ENCODE measurements around the gene SLC39A12.

Gene SLC39A12

GRCh38 chr10:17963431-17963830 lies 11.7 kb downstream of the SLC39A12 start:
- no peak for DNase-seq (ENCODE audit: low spot score)

DNA sequence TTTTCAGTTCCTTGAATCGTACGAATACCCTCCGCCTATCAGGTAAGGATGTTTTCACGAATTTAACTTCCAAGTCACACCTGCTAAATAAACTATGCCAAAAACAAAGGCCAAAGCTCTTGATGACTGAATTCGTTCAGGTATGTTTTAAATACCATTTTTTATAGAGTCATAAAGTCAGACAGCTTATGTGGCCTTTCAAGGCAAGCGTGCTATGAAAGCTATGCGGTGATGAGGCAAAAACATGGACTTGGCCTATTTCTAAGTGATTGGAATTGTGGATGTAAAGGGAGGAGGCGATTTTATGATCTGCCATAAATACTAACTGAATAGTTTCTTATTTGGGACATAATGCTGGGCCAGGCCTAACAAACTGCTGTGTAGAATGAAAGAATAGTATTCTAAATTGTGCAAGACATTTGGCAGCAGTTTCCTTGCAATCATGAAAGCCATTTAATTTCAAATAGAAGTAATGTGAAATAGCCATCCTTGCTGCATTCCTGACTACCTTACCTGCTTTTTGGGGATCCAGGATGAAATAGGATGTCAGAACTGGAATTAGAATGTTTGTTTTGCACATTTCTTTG lies 14.0 kb downstream of the SLC39A12 start:
- DNase-seq (ENCODE audit: low spot score), result no peak

DNA sequence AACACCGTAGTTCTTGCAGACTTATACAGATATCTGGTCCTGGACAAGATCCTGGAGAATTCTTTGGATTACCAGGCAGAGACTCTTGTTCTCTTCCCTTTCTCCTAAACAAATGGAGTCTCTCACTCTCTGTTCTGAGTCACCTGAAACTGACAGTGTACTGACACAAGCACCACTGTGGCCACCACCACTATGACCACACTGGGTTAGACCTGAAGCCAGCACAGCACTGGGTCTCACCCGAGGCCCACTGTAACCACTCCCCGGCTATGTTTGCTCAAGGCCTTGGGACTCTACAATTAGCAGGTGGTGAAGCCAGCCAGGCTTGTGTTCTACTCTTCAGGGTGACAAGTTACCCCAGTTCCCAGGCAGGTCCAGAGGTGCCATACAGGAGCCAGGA lies 22.8 kb downstream of the SLC39A12 start:
- no peak for DNase-seq (ENCODE audit: low spot score)

DNA sequence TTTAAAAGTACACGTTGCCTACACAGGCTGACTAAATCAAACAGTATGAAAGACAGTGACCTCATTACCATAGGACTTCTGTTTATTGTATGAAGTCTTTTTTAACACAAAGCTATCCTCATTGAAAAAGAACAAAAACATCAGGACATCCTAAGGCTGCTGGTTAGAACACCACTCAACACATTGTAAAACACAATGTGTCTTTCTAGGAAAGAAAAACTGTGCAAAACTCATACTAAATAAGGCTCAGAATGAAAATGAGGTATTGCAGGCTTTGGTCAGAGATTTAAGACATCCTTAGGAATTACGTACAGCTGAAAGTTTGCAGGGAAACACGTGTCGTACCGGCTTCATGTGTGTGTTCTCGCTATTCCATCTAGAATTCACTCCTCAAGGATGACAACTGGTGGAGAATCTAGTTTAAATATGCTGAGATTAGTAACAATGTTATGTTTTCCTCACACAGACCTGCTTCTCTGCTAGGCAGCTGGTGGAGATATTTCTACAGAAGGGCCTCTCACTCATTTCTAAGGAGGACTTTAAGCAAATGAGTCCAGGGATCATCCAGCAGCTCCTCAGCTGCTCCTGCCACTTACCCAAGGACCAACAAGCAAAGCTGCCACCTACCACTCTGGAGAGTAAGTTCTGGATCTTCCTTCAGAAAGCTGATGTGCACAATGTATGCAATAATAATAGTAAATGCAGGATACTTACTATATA lies 29.3 kb downstream of the SLC39A12 start:
- no peak for DNase-seq (ENCODE audit: low spot score)

DNA sequence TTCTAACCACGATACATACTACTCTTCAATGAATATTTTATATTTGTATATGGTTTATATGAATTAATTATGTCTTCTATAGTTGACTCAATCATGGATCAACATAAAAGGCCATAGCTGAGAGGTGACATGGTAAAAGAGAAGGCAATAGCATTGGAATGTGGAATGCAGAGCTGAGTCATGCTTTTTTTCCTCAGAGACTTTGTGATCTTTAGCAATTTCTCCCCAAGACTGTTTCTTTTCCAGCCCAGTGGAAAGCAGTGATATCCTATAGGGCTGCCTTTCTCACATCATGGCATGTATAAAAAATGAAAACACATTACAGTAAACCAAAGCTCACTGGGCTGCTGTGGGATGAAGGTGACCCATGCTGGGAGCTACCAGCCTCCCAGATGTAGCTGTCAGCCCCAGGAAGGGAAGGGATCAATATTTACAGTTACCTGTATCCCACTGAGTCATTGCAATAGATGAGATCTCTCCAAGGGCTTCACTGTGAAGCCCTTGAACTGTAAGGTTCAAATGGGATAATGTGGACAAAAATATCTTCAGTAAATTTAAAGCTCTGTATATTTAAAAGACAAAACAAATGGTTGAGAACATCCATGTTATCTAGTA lies 30.2 kb downstream of the SLC39A12 start:
- no peak for DNase-seq (ENCODE audit: low spot score)

GRCh38 chr10:17984056-17984455 lies 32.3 kb downstream of the SLC39A12 start:
- no peak for DNase-seq (ENCODE audit: low spot score)

- no peak for DNase-seq (ENCODE audit: low spot score)
These were observed 32.8 kb downstream of the SLC39A12 start for GRCh38 chr10:17984563-17984962.

DNA sequence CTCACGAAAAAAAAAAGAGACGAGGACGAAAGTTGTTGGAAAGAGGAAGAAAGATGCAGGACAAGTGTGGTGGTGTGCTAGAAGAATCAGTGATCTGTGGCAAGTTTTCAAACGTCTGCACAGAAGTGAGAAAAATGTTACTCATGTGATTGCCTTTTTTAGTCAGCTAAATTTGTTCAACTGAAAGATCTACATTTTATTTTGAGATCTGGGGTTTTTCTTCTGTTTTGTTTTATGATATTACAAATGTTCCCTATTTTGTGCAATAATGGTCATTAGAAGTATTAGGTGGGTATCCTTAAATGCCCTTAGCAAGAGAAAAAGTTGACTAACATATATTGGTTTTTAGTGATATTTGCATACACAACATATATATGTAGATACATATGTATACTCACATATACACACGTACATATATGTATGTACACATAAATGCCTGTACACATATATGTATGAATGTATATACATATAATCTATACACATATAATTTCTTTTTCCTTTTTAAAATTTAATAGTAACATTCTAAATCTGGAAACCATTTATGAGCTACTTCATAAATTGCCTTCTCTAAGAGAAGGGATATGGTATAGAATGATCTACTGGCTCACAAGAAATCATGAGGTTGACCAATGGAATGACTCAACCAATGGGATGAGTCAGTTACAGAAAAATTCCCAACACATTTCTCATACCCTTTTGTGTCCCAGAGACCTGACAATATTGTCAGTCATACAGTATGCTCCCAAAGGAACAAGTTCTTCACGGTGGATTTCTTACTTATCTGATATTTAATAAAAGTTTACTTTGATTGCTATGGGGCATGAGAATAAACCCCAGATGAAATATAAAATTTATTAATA lies 38.4 kb downstream of the SLC39A12 start:
- DNase-seq (ENCODE audit: low spot score), result no peak

GRCh38 chr10:17992266-17992665 lies 40.5 kb downstream of the SLC39A12 start:
- no peak for DNase-seq (ENCODE audit: low spot score)

DNA sequence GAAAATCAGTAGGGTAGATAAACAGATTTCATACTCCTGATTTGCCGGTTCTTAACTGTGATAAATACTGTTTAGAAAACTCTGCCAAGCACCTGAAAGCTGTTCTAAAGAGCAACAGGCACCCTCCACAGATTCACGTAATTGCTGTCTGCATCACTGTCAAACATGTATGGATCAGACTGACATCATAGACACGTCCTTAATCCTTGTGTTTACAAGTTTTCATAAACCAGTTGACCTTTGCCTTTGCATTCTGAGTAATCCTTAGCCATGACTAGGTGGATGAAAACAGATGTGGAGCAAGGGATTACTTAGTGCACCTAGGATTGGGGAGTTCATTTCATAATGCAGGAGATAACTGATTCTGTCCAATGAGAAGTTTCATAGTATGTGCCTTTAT lies 41.6 kb downstream of the SLC39A12 start:
- no peak for DNase-seq (ENCODE audit: low spot score)

DNA sequence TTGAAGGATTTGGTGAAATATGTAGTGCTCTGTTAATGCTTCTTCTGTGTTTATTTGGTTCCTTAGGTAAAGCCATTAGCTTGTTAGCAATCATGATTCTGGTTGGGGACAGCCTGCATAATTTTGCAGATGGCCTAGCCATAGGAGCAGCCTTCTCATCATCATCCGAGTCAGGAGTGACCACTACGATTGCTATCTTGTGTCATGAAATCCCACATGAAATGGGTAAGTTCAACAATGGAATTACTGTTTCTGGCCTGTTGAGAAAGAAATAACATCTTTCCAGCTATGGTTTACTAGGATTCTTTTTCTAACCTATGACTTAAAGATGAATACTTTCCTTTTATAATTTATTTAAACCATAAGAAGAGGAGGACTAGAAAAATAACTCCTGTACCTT lies 48.9 kb downstream of the SLC39A12 start:
- DNase-seq (ENCODE audit: low spot score), result no peak

- DNase-seq (ENCODE audit: low spot score), result no peak
These were observed 53.7 kb downstream of the SLC39A12 start for GRCh38 chr10:18005445-18005780.

DNA sequence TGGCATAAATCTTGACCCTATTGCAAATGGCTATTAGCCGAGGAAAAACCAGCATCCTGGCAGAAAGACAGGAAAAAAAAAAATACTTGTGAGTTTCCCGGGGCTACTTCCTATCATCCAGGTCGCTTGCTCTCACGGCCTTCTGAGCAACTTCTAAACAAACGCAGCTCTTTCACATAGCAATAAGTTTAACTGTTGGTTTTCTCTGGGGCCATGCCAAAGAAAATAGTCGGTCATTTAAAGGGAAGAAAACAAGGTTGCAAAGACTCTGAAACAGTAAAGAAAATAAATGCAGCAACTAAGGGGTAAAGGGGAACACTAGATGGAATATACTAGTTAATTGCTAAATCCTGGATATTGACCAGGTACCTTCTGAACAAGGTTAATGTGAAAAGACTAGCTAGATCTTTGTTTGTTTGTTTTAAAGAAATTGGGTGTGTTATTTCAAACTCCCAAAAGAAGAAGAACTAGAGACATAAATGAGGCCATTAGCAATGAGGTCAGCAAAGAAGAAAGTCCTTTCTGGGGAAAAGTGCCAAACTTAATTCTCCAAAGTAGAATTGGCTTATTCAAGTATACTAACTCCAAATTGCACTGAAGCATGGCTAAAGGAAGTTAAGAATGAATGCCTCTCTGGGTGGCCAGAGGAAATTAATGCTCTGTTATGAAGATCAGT lies 54.2 kb downstream of the SLC39A12 start:
- DNase-seq (ENCODE audit: low spot score), result no peak

DNA sequence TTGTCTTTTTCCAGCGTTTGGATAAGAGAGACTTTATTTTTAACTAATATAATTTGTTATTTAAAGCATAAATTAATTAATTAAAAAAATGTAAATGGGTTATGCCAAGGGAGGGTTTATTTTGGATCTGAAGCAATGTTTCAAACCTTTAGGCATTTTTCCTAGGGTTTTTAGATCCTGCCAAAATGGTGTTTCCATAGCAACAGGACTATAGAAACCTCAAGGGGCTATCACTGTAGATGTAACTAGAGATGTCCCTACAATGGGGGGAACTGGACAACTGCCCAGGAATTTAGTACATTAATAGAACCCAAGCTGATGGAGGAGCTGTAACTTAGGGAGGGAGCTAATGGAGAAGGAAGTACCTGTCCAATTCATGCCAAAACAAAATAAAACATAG lies 57.3 kb downstream of the SLC39A12 start:
- no peak for DNase-seq (ENCODE audit: low spot score)

DNA sequence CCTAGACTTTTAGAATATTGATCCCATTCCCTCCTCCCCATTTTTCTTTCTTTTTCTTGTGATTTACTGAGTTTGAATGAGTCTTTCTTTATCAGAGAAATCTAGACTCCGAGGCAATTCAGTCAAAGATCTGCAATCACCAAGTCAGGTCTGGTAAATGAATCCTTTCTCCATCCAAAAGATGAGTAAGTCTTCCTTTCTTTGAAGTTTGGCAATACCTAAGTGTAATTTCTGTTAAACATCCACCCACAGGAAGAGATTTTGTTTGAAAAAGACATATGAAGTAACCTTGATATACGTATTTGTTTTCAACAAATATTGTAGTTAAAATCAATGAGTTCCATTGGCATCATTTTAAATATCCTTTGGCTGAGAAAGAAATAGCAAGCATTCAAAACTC lies 58.3 kb downstream of the SLC39A12 start:
- DNase-seq (ENCODE audit: low spot score), result no peak

DNA sequence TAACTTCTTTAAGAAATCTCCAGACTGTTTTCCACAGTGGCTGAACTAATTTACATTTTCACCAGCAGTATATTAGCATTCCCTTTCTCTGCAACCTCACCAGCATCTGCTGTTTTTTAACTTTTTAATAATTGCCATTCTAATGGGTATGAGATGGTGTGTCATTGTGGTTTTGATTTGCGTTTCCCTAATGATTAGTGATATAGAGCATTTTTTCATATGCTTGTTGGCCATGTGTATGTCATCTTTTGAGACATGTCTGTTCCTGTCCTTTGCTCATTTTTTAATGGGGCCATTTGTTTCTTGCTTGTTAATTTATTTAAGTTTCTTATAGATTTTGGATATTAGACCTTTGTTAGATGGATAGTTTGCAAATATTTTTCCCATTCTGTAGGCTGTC lies 68.8 kb downstream of the SLC39A12 start:
- DNase-seq (ENCODE audit: low spot score), result no peak

DNA sequence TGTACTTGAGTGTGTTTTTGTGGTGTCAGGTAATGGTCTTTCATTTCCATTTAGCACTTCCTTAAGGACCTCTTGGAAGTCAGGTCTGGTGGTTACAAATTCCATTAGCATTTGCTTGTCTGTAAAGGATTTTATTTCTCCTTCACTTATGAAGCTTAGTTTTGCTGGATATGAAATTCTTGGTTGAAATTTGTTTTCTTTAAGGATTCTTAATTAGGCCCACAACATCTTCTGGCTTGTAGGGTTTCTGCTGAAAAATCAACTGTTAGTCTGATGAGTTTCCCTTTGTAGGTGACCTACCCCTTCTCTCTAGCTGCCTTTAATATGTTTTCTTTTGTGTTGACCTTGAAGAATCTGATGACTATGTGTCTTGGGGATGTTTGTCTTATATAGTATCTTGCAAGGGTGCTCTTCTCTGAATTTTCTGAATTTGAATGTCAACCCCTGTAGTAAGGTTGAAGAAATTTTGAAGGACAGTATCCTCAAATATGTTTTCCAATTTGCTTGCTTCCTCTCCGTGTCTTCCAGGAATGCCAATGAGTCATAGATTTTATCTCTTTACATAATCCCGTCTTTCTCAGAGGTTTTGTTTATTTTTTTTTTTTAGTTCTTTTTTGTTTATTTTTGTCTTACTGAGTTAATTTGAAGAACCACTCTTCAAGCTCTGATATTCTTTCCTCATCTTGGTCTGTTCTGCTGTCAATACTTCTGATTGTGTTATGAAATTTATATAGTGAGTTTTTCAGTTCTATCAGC lies 70.2 kb downstream of the SLC39A12 start:
- no peak for DNase-seq (ENCODE audit: low spot score)

DNA sequence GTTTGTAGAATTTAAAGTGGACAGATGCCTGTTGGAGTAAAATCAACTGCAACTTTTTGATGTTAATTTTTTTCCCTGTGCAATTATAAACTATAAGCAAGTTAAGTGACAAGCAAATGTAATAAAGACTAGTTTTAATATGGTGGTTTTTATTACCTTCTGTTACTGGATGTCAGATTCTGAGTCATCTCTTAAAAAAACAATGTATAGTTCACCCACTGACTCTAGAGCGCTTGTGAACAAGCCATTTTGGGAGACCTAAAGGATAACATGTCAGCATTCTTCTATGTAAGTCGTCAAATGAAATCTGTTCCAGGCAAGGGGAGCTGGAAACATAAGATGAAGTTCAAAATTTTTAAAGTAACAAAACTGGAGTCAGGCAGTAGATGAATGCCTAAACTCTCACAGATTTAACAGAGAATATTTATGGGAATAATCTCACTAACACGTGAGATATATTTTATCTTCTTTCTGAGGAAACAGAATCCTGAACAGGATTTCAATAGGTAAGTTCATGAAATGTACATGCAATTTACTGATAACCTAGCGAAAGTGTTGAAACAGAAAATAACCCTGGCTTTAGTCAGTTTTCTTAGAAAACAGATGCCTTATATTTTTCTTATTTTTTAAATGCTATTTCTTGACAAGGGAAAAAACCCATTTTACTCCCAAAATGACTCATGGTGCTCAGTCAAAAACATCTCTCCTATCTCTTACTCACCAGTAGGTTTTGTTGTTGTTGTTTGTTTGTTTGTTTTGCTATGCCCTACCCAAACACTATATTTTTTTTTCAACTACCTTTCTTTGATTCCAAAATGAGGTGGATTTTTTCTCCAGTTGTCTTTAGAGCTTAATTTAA lies 91.7 kb downstream of the SLC39A12 start:
- no peak for DNase-seq (ENCODE audit: low spot score)

GRCh38 chr10:18044976-18045720 lies 93.4 kb downstream of the SLC39A12 start:
- DNase-seq (ENCODE audit: low spot score), result no peak

DNA sequence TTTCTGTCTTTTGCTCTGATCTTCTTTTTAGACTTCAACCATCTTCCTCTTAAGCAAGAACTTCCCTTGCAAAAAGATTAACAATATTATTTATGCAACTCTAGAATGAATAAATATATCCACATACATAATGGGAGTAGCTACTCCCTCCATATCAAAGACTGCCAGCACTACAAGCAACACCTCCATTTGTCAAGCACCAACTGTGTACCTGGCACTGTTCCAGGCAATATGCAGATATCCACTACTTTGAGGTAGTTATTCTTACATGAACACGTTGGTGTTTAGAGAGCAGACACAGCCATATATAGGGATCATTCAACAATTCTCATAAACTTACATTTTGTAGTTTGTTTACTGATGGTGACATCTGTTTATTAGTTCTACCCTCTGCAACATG lies 104.9 kb downstream of the SLC39A12 start:
- DNase-seq (ENCODE audit: low spot score), result no peak

All from CD4-positive, alpha-beta T cell treated with Interleukin-6 at 100 ng/mL for 8 hours (primary cell).